ENCODE data around the gene ITGAE. TPM values are rescaled to one million over a fixed set of nuclear protein-coding genes. Genes with fewer than 3 reads are reported as not detected.

ITGAE gene
- total and polyA plus RNA-seq, 10 of the 15 experiments (the other 5 are each of a cell fraction or from before 2014, with no cell fraction given): 13.1 to 161 (median 34.8) TPM

- TF ChIP-seq NR2F1 (conservative IDR thresholded peaks at IDR 0.05) (no peak), MTA2 (IDR thresholded peaks at IDR 0.05; ENCODE audit: low read depth) (no peak), MEF2A (IDR thresholded peaks at IDR 0.05; ENCODE audit: insufficient read depth, low read depth, low read length) (no peak), MAX (IDR thresholded peaks at IDR 0.05; ENCODE audit: low read depth, low read length) (no peak; the same call in 1 of the 2 replicates), JUNB (IDR thresholded peaks at IDR 0.05) (no peak), ZNF24 (IDR thresholded peaks at IDR 0.05) (no peak), SREBF2 (IDR thresholded peaks at IDR 0.05; ENCODE audit: low read length) (no peak), HSF1 (IDR thresholded peaks at IDR 0.05; ENCODE audit: low read depth, low read length) (no peak), CBX5 (IDR thresholded peaks at IDR 0.05; ENCODE audit: low read depth) (no peak), NFYB (IDR thresholded peaks at IDR 0.05; ENCODE audit: insufficient read depth, low read depth, low read length) (no peak), ZBTB11 (CRISPR knock-in tag; IDR thresholded peaks at IDR 0.05) (no peak), POLR2AphosphoS2 (IDR thresholded peaks at IDR 0.05; ENCODE audit: low read depth, low read length) (no peak), NR2C1 (IDR thresholded peaks at IDR 0.05) (no peak), NFIC (IDR thresholded peaks at IDR 0.05; ENCODE audit: low read depth, low read length) (no peak), HDAC6 (IDR thresholded peaks at IDR 0.05; ENCODE audit: unreplicated experiment) (no peak), MXI1 (IDR thresholded peaks at IDR 0.05; ENCODE audit: low read depth, low read length) (peak; percentile 78), PAX8 (IDR thresholded peaks at IDR 0.05) (no peak), ZNF622 (IDR thresholded peaks at IDR 0.05) (no peak), E4F1 (IDR thresholded peaks at IDR 0.05; ENCODE audit: borderline replicate concordance, partially characterized antibody) (no peak), YBX1 (IDR thresholded peaks at IDR 0.05) (no peak), STAT3 (IDR thresholded peaks at IDR 0.05; ENCODE audit: low read depth, low read length) (no peak)
- TF ChIP-seq, protein P1, sequence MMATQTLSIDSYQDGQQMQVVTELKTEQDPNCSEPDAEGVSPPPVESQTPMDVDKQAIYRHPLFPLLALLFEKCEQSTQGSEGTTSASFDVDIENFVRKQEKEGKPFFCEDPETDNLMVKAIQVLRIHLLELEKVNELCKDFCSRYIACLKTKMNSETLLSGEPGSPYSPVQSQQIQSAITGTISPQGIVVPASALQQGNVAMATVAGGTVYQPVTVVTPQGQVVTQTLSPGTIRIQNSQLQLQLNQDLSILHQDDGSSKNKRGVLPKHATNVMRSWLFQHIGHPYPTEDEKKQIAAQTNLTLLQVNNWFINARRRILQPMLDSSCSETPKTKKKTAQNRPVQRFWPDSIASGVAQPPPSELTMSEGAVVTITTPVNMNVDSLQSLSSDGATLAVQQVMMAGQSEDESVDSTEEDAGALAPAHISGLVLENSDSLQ (IDR thresholded peaks at IDR 0.05): peak; percentile 48; the same call in 1 of the 2 replicates
Observed at GRCh38 chr17:3738562-3739295, 62.3 kb downstream of the ITGAE start (continued).

All from GM12878 (cell line).